Daoy (cell line): Measurements from ENCODE around the gene WNT9A. TPM values are rescaled to one million over a fixed set of nuclear protein-coding genes. Genes with fewer than 3 reads are reported as not detected.

Experiments used
- DNase-seq: peaks from one replicate; pipeline ENCODE4 v3.0.0-alpha.2; 2015; ENCODE audit warnings: low read depth
- total RNA-seq: library from RNA; depleted of rRNA; stranded (reverse); fragments of >200 nt; shearing (Covaris generic); gene quantifications from 2 replicates; pipeline ENCODE4 v1.2.3, GENCODE V29; 2014

WNT9A gene
- total RNA-seq, 1 experiment from 2014 or later: 0.57 TPM

- DNase-seq: no peak
These were observed 23.4 kb downstream of the WNT9A start for GRCh38 chr1:227924168-227924832.

GRCh38 chr1:227923353-227924167 lies 24.2 kb downstream of the WNT9A start:
- DNase-seq: no peak

GRCh38 chr1:227922501-227923352 lies 25.0 kb downstream of the WNT9A start:
- DNase-seq: no peak

- DNase-seq: no peak
These were observed 26.1 kb downstream of the WNT9A start for GRCh38 chr1:227921461-227922185.

DNA sequence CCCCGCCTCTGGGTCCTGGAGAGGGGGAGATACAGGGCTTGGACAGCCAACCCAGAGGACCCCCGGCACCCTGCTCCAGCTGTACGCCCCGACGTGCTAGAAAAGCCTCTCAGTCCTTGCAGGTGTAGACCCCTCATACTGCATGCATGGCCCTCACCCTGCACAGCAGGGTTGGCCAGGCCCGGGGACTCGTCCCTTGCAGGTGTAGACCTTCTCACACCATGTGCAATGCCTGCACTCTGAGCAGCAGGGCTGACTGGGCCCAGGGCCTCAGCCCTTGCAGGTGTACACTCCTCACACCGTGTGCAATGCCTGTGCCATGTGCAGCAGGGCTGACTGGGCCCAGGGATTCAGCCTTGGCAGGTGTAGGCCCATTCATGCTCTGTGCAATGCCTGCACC lies 26.8 kb downstream of the WNT9A start:
- DNase-seq: no peak

- no peak for DNase-seq
These were observed 27.3 kb downstream of the WNT9A start for GRCh38 chr1:227920426-227920825.

GRCh38 chr1:227919906-227920305 lies 27.8 kb downstream of the WNT9A start:
- no peak for DNase-seq

- DNase-seq: no peak
These were observed 29.0 kb downstream of the WNT9A start for GRCh38 chr1:227918736-227919135.

GRCh38 chr1:227918083-227918700 lies 29.5 kb downstream of the WNT9A start:
- DNase-seq: no peak

DNA sequence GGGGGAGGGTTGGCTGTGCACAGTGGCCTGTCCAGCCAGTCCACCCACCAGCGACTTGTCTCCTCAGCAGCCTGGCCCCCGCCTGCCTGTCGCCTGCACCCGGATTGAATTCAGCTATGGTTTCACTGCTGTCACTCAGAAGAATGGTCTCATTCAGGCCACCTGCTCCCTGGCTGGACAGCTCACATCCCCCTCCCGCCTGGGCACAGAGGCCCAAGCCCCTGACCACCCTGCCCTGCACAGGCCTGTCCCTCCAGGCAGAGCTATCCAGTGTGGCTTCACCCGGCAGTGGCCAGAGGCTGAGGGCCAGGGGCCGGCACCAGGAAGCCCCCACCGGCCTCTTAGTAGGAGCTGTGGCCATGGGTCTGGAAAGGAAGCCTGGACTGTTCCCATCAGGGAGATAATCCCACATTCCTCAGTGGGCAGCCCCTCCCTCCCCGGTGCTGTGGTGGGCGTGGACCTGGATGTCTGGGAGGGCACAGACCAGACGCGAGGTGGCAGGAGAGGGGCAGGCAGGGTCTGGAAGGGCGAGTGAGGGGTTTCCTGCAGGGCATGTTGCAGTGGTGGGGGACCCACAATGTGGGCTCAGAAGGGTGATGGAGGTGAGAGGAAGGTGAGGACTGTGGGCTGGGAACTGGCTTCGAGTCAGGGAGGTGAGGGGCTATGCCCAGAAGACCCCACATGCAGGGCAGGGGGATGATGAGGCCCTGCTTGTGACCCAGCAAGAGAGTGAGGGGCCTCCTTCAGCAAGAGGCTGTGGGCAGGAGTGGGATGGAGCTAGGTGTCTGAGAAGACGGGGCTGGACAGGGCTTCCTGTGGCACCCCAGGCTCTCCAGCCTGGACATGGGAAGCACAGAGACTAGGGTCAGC lies 30.4 kb downstream of the WNT9A start:
- DNase-seq: no peak

DNA sequence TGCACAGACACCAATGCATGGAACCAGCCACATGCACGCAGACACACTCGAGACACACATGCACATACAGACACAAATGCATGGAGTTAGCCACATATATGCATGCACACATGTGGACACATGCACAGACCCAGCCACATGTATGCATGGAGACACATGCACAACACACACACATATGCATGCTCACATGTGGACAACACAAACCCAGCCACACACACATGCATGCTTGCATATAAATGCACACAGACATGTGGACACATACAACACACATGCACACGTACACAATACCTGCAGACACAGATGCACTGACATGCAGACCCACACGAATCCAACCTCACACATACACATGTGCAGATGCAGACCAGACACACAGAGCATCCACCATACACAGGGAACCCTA lies 31.1 kb downstream of the WNT9A start:
- no peak for DNase-seq

GRCh38 chr1:227915564-227916553 lies 31.9 kb downstream of the WNT9A start:
- no peak for DNase-seq

- no peak for DNase-seq
These were observed 32.8 kb downstream of the WNT9A start for GRCh38 chr1:227914801-227915563.

- DNase-seq: peak; percentile 17
These were observed 33.7 kb downstream of the WNT9A start for GRCh38 chr1:227913764-227914721.

- DNase-seq: no peak
These were observed 34.4 kb downstream of the WNT9A start for GRCh38 chr1:227913396-227913763.

DNA sequence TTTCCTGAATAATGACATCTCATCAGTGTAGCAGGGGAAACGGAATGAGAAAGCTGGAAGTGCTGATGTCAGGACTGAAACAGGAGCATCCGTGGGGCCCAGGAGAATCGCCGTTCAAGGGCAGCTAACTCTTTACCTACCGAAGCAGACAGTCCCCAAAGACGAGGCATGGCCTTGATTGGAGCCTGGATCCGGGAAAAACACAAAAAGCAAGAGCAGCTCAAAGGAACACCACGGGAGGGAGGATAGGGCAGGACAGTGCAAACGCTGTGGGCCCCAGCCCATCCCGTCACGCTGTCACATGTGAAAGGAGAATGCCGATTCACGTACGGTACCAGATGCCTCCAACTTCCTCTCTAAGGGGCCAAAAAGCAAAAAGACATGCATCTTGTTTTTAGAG lies 34.9 kb downstream of the WNT9A start:
- no peak for DNase-seq

DNA sequence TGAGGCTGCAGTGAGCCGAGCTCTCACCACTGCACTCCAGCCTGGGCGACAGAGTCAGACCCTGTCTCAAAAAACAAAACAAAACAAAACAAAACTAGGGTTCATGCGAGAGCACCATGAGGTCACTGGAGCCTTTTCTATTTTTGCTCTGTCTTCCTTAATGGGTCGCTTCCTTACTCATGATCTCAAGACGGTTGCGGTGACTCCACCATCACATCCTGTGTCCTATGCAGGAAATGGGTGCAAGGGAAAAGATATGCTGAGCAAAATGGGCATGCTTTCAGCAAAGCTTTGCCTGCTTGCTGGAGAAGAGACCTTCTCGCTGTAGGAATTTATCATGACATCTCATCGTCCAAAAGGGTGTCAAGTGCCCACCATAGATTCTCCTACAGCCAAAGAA lies 36.4 kb downstream of the WNT9A start:
- DNase-seq: no peak
